GM19468 (cell line): ENCODE results near the gene ZNF284.
"Not testable (repeated sequence)": the region's sequence is repeated elsewhere in the genome, so short reads cannot be mapped to it uniquely, and the experiment has no call there.

Experiments
- ATAC-seq: cut with Tn5 transposase; IDR thresholded peaks from one replicate; pipeline ENCODE4 v1.9.1; 2021; ENCODE audit warnings: mild to moderate bottlenecking, moderate library complexity, moderate number of reproducible peaks; ENCODE audit not compliant: unreplicated experiment; ENCODE audit errors: extremely low read depth

ZNF284 gene

GRCh38 chr19:44109458-44109857 is 37.5 kb downstream of the ZNF284 start:
- ATAC-seq, result no peak

GRCh38 chr19:44111910-44112463 is 40.0 kb downstream of the ZNF284 start:
- ATAC-seq, result no peak

- no peak for ATAC-seq
Observed at GRCh38 chr19:44112802-44113137, 40.8 kb downstream of the ZNF284 start.

- peak; percentile 74 for ATAC-seq
Observed at GRCh38 chr19:44113138-44113783, 41.3 kb downstream of the ZNF284 start, which contains the start of gene ZNF225. ZNF225 (plus strand) TSS chr19:44113399; CDS start chr19:44115828, 2,429 bp downstream.

GRCh38 chr19:44113784-44114390 is 41.9 kb downstream of the ZNF284 start:
- no peak for ATAC-seq

- not testable (repeated sequence) for ATAC-seq
Observed at GRCh38 chr19:44121162-44121561, 49.2 kb downstream of the ZNF284 start.

- ATAC-seq, result no peak
Observed at GRCh38 chr19:44131955-44132354, 60.0 kb downstream of the ZNF284 start.
